ENCODE measurements around the gene ALK. TPM values are rescaled to one million over a fixed set of nuclear protein-coding genes. Genes with fewer than 3 reads are reported as not detected.

The ALK gene
- total and polyA plus RNA-seq, 10 of the 15 experiments (the other 5 are each of a cell fraction or from before 2014, with no cell fraction given): 0.11 TPM; not detected in 9

DNA sequence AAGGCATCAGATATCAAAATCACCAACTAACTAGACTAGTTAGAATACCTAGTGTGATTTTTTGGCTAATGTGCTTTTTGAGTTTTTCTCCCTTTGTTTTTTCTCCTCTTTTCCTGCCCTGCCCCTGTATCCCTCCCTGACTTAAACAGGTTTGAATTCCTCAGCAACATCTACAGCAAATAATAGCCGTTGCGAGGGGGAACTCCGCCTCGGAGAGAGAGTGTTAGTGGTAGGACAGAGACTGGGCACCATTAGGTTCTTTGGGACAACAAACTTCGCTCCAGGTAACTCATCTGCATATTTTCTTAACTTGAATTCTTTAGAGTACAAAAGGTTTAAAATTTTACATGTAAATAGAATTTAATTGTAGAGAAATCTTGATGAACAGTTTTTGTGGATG is 761.2 kb downstream of the ALK start:
- TF ChIP-seq SMC3 (IDR thresholded peaks at IDR 0.05; ENCODE audit: borderline replicate concordance, low read length): no peak
- no peak for TF ChIP-seq SMAD1 (IDR thresholded peaks at IDR 0.05; ENCODE audit: low read depth, partially characterized antibody)
- TF ChIP-seq ETV6 (conservative IDR thresholded peaks at IDR 0.05 in 1 of 2, IDR thresholded peaks at IDR 0.05 in 1 of 2; ENCODE audit: borderline replicate concordance in 1 of 2, low read depth in 1 of 2): no peak
- TF ChIP-seq YY1 (IDR thresholded peaks at IDR 0.05; ENCODE audit: low read depth, low read length): no peak
- TF ChIP-seq SREBF2 (IDR thresholded peaks at IDR 0.05; ENCODE audit: low read length): no peak
- TF ChIP-seq TCF12 (IDR thresholded peaks at IDR 0.05; ENCODE audit: low read depth, low read length): no peak
- no peak for TF ChIP-seq ESRRA (IDR thresholded peaks at IDR 0.05; ENCODE audit: low read length)
- TF ChIP-seq, protein P1, sequence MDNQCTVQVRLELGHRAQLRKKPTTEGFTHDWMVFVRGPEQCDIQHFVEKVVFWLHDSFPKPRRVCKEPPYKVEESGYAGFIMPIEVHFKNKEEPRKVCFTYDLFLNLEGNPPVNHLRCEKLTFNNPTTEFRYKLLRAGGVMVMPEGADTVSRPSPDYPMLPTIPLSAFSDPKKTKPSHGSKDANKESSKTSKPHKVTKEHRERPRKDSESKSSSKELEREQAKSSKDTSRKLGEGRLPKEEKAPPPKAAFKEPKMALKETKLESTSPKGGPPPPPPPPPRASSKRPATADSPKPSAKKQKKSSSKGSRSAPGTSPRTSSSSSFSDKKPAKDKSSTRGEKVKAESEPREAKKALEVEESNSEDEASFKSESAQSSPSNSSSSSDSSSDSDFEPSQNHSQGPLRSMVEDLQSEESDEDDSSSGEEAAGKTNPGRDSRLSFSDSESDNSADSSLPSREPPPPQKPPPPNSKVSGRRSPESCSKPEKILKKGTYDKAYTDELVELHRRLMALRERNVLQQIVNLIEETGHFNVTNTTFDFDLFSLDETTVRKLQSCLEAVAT (IDR thresholded peaks at IDR 0.05): no peak
- TF ChIP-seq, protein P2, sequence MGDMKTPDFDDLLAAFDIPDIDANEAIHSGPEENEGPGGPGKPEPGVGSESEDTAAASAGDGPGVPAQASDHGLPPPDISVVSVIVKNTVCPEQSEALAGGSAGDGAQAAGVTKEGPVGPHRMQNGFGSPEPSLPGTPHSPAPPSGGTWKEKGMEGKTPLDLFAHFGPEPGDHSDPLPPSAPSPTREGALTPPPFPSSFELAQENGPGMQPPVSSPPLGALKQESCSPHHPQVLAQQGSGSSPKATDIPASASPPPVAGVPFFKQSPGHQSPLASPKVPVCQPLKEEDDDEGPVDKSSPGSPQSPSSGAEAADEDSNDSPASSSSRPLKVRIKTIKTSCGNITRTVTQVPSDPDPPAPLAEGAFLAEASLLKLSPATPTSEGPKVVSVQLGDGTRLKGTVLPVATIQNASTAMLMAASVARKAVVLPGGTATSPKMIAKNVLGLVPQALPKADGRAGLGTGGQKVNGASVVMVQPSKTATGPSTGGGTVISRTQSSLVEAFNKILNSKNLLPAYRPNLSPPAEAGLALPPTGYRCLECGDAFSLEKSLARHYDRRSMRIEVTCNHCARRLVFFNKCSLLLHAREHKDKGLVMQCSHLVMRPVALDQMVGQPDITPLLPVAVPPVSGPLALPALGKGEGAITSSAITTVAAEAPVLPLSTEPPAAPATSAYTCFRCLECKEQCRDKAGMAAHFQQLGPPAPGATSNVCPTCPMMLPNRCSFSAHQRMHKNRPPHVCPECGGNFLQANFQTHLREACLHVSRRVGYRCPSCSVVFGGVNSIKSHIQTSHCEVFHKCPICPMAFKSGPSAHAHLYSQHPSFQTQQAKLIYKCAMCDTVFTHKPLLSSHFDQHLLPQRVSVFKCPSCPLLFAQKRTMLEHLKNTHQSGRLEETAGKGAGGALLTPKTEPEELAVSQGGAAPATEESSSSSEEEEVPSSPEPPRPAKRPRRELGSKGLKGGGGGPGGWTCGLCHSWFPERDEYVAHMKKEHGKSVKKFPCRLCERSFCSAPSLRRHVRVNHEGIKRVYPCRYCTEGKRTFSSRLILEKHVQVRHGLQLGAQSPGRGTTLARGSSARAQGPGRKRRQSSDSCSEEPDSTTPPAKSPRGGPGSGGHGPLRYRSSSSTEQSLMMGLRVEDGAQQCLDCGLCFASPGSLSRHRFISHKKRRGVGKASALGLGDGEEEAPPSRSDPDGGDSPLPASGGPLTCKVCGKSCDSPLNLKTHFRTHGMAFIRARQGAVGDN (IDR thresholded peaks at IDR 0.05): no peak
- SMC1A ChIA-PET (ENCODE audit: uncharacterized antibody, unreplicated experiment): no interaction called here
- CTCF ChIA-PET: no interaction called here
- RAD21 ChIA-PET (ENCODE audit: unreplicated experiment): no interaction called here
- ATAC-seq (no peak), FAIRE-seq (no peak), DNase-seq (ENCODE audit: low read depth, low spot score) (no peak)
- 99% methylated on average over 5 of the region's 5 CpGs for WGBS (ENCODE audit: insufficient coverage, insufficient replicate concordance, low lambda C conversion rate, missing lambda C conversion rate)
- H3K4me1 ChIP-seq (ENCODE audit: control insufficient read depth, insufficient read depth, low read length): no peaks in the 10 kb centered on the region
- no peaks in the 10 kb centered on the region for H4K20me1 ChIP-seq (ENCODE audit: control insufficient read depth, insufficient read depth)
- H2AFZ ChIP-seq (ENCODE audit: control insufficient read depth, low read depth, low read length): no peak overlapping the region
- no peaks in the 10 kb centered on the region for H3K79me2 ChIP-seq (ENCODE audit: control insufficient read depth, insufficient read depth, low read length)
- in situ Hi-C loops (cut with MboI) (no loop called here), intact Hi-C loops (cut with micrococcal nuclease; ENCODE audit: unreplicated experiment) (no loop called here)
- H3K27me3 ChIP-seq (replicated peaks in 1 of 2; ENCODE audit: control insufficient read depth in 2 of 2, insufficient read depth in 2 of 2, low read length in 1 of 2): no peaks in the 10 kb centered on the region
- H3K36me3 ChIP-seq (ENCODE audit: control insufficient read depth in 2 of 2, insufficient read depth in 2 of 2, low read length in 1 of 2): peaks cover 0 to 19% of the 10 kb centered on the region in 2 experiments; a peak in 3 of 4 replicates
- BruUV-seq (replicated peaks): no TSS peak
- H3K27ac ChIP-seq (ENCODE audit: control insufficient read depth, insufficient read depth): no peak overlapping the region
- no peaks in the 10 kb centered on the region for H3K9me3 ChIP-seq (replicated peaks; ENCODE audit: control insufficient read depth, insufficient read depth, low read length)
- no peak overlapping the region for H3K4me3 ChIP-seq
- POLR2A ChIA-PET: no interaction called here
- no peak overlapping the region for H3K4me2 ChIP-seq (ENCODE audit: control insufficient read depth, insufficient read depth)
- H3K9ac ChIP-seq (ENCODE audit: control insufficient read depth, insufficient read depth, low read length): no peak overlapping the region

Data from GM12878 (cell line).